K562 (cell line): Measurements from ENCODE around the gene SPTBN4. TPM values are rescaled to one million over a fixed set of nuclear protein-coding genes. Genes with fewer than 3 reads are reported as not detected.
A peak's percentile ranks its signal among the peaks of the same experiment; 100 is the strongest.

Experiments
- CBFB ChIP-seq: sonication (generic); formaldehyde crosslinking; IDR thresholded peaks from 2 replicates; pipeline ENCODE4 v1.4.0; 2020; ENCODE audit warnings: mild to moderate bottlenecking, missing genetic modification reagents
- CREB3 ChIP-seq: fragments of 450-650 bp; conservative IDR thresholded peaks from 2 replicates; pipeline ENCODE4 v1.6.1; 2016; ENCODE audit warnings: missing genetic modification characterization, low read depth, mild to moderate bottlenecking, missing compliant biosample characterization, moderate library complexity
- HDAC8 ChIP-seq: fragments of 450-650 bp; IDR thresholded peaks from 2 replicates; pipeline ENCODE4 v1.6.1; 2016; ENCODE audit warnings: mild to moderate bottlenecking, missing genetic modification characterization, moderate library complexity, missing compliant biosample characterization
- ILF3 ChIP-seq: fragments of 450-650 bp; IDR thresholded peaks from 2 replicates; pipeline ENCODE4 v1.6.1; 2018; ENCODE audit warnings: antibody characterized with exemption, mild to moderate bottlenecking, moderate library complexity, borderline replicate concordance
- KLF13 ChIP-seq: fragments of 450-650 bp; IDR thresholded peaks from 2 replicates; pipeline ENCODE4 v1.6.1; 2016; ENCODE audit warnings: missing genetic modification characterization, low read depth, mild to moderate bottlenecking, missing compliant biosample characterization, moderate library complexity, borderline replicate concordance
- LEF1 ChIP-seq: fragments of 450-650 bp; IDR thresholded peaks from 2 replicates; pipeline ENCODE4 v1.6.1; 2016; ENCODE audit warnings: mild to moderate bottlenecking
- MEF2A ChIP-seq: IDR thresholded peaks from 2 replicates; pipeline ENCODE4 v1.6.1; 2011; ENCODE audit warnings: low read depth, mild to moderate bottlenecking, low read length, moderate library complexity; ENCODE audit not compliant: control insufficient read depth
- NKRF ChIP-seq: fragments of 450-650 bp; IDR thresholded peaks from 2 replicates; pipeline ENCODE4 v1.6.1; 2016; ENCODE audit warnings: borderline replicate concordance
- polyA plus RNA-seq, 8 experiments: library from polyadenylated mRNA; depleted of rRNA in 4 of 8; stranded (reverse) in 5 of 8; unstranded in 3 of 8; fragments of >200 nt; fragmentation: Nextera tagmentation in 2 of 8; fragmentation: Illumina TruSeq in 1 of 8; extraction: Ambion mirVana in 2 of 8; extraction: Trizol in 1 of 8; gene quantifications; 2 replicates each; pipeline versions ENCODE4 v1.2.1 to v1.2.3, GENCODE V29; 2011 to 2014; ENCODE audit warnings: inconsistent platforms in 1 of 8, missing spikeins in 1 of 8
- total RNA-seq, 7 experiments: library from RNA; depleted of rRNA in 6 of 7; stranded (reverse); fragments of >200 nt in 6 of 7; fragmentation: Illumina TruSeq in 2 of 7; extraction: Trizol in 2 of 7; gene quantifications; 2 replicates each; pipeline versions ENCODE4 v1.2.1 to v1.2.3, GENCODE V29; 2011 to 2021; ENCODE audit warnings: low replicate concordance in 1 of 7

SPTBN4 gene
- total and polyA plus RNA-seq, 9 of the 15 experiments (the other 6 are each of a cell fraction or from before 2014, with no cell fraction given): 0.01 to 1.5 (median 0.86) TPM

- peak; percentile 35; the same call in 1 of the 2 replicates for TF ChIP-seq NKRF
- TF ChIP-seq CBFB (CRISPR knock-in tag): no peak
- TF ChIP-seq LEF1: peak; percentile 96
- TF ChIP-seq MEF2A: no peak; the same call in 1 of the 2 replicates
- TF ChIP-seq ILF3: peak; percentile 75; the same call in 1 of the 2 replicates
- TF ChIP-seq CREB3: no peak
- TF ChIP-seq KLF13 (tag): no peak
- no peak for TF ChIP-seq HDAC8 (tag)
Observed at GRCh38 chr19:40464059-40465024, 2.5 kb upstream of the SPTBN4 start (continued).
